CD4-positive, alpha-beta T cell treated with Interleukin-17A for 4 hours (primary cell): ENCODE results near the gene TRAPPC2L.
"Not testable (repeated sequence)": the region's sequence is repeated elsewhere in the genome, so short reads cannot be mapped to it uniquely, and the experiment has no call there.

Experiments
- DNase-seq: peaks from one replicate; pipeline ENCODE4 v3.0.0-alpha.2; 2020; ENCODE audit warnings: mixed read lengths

Gene TRAPPC2L

GRCh38 chr16:88894266-88894665 is 37.3 kb downstream of the TRAPPC2L start:
- not testable (repeated sequence) for DNase-seq

DNA sequence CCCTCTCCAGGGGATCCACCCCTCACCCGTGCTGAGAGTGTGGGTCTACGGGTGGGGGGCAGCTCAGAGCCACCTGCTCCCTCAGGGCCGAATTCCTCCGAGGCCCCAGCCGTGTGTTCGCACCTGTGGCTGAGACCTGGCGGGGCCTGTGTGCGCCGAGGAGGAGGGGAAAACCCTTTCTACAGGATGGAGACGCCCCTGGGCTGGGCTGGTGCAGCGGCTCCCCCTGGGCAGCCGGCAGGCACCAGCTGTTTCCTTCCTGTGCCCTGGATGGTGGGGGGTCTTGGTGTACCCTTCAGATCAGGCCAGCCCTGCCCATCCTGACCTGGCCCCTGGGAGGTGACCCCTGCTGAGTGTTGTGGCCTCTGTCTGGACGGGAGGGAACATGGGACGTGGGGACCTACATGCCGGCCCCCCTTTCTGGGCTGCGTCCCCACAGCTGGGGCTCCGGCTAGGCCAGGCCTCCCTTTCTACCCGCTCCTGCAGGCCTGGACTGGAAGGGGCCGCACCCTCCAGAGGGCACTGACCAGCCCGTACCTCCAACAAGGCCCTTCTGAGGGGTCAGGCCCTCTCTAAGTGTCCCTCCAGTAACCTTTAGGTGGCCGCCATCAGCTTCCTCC is 37.9 kb downstream of the TRAPPC2L start:
- DNase-seq = no peak

DNA sequence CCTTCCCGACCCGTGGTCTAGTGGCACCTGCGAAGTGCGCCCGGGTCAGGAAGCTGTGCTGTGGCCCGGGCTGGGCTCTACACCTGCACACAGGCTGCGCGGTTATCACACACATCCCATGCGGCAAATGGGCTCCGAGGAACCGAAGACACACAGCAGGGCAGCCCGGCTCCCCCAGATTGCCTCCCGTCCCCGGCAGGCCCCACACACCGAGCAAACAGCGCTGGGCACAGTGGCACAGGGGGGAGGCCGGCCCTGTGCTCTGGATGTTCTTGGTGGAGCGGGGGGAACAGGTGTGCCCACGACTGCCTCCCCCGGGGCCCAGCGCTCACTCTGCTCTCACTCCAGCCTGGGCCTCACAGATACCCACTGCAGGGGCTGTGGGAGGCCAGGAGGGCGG is 38.4 kb downstream of the TRAPPC2L start:
- no peak for DNase-seq

- DNase-seq = no peak
Measured at GRCh38 chr16:88896238-88897070, 39.5 kb downstream of the TRAPPC2L start.

DNA sequence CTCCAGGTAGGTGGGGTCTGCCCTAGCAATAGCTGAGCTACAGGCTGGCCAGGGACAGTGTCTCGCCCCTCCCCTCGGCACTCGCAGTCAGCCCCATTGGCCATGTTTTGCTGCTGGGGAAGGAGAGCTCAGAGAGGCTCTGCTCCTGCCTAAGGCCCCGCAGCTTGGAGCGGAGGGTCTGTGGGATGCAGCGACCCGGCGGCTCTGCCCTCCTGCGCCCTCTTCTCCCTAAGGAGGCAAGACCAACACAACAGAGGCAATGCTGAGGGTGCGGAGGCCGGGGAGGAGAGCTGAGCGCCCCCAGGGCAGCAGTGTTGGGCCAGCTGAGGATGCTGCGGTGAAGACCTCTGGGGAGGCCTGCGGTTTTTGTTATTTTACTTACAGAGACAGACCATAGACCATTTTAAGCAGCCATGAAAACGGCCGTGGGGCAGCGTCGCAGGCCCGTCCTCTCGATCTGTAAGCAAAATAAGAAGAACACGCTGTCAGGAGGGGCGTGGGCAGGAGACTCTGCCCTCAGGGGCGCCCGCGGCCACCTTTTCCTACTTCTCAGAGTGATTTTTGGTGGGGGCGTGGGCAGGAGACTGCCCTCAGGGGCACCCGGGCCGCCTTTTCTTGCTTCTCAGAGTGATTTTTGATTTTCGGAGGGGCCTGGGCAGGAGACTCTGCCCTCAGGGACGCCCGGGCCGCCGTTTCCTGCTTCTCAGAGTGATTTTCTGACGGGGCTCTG is 40.9 kb downstream of the TRAPPC2L start:
- no peak for DNase-seq

GRCh38 chr16:88899901-88900661 is 43.2 kb downstream of the TRAPPC2L start:
- no peak for DNase-seq

- no peak for DNase-seq
Measured at GRCh38 chr16:88900662-88901052, 43.7 kb downstream of the TRAPPC2L start.

DNA sequence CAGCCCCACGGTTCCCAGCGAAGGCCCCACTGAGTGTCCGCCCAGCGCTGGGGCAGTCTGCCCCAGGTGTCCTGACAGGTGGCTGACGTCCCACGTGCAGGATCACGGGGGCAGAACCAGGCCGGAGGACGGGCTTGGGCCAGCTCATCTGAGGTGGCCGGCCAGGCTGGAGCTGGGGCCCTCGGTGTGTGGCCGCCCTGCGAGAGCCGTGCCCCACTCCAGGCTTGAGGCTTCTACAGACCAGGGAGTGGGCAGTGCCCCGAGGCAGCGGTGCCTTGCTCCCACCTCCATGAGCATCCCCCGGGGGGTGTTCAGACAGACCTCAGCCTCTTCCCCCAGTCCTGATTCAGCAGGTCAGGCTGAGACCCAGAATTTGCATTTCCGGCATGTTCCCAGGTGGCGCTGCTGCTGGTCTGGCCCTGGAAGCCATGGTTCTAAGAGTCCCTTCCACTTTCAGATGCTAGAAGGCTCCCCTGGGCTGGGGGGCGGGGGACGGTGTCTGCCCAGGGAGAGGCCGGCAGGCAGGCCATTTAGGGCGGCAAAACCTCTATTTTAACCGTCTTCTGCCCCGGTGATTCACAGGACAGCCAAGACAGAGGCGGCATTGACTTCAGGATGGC is 44.9 kb downstream of the TRAPPC2L start:
- no peak for DNase-seq

DNA sequence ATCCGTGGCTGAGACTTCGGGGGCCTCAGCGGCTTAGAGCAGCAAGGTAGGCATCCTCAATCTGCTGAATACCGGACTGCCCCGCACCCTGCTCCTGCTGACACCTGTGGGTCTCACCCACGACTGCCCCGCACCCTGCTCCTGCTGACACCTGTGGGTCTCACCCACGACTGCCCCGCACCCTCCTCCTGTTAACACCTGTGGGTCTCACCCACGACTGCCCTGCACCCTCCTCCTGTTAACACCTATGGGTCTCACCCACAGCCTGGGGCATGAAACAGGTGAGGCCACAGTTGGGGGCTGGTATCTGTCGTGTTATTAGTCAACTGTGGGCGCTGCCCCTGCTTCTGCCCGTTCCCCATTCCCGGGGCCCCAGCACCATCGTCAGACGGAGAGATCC is 45.8 kb downstream of the TRAPPC2L start:
- no peak for DNase-seq

DNA sequence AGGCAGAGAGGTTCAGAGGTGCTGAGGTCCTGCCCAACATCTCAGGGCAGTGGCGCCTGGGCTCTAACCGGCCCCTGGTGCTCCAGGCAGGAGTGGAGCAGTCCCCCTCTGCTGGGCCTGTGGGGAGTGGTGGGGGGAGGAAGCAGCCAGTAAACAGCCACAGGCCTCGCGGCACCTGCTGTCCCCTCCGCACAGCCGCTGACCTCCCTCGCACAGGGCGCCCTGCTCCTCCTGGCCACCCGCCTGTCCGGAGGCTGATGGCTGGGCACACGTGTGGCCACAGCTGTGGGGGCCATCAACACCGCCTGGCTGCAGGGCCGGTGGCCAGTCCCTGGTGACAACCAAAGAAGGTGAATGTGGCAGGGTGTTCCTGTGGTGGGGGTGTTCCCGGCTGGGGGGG is 46.3 kb downstream of the TRAPPC2L start:
- no peak for DNase-seq

GRCh38 chr16:88904676-88905365 is 47.9 kb downstream of the TRAPPC2L start:
- DNase-seq = no peak

GRCh38 chr16:88905563-88905962 is 48.6 kb downstream of the TRAPPC2L start:
- DNase-seq = no peak

GRCh38 chr16:88906020-88906419 is 49.1 kb downstream of the TRAPPC2L start:
- DNase-seq = no peak

DNA sequence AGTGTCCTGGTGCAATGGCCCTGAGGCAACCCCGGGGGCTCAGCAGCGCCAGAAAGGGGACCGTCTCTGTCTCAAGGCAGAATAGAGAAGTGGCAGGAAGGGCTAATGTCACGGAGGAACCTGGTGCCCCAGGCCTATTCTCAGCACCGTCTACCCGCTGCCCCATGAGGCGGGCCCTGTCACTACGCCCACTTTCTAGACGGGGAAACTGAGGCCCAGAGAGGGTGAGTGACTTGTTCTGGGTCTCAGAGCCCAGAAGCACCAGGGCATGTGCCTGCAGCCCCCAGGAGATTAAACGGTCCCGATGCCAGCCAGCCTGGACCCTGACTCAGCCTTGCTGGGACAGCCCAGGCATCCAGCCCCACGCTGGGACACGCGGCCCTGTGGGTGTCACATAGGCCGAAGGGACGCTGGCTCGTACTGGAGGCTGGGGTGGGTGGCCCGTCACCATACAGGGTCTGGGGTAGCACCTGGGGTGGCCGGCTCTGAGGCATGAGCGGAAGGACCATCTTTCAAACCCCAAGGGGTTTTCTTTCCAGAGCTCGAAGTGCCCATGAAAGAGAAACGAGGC is 49.7 kb downstream of the TRAPPC2L start:
- DNase-seq = no peak

- DNase-seq = no peak
Measured at GRCh38 chr16:88907768-88908167, 50.8 kb downstream of the TRAPPC2L start.

- no peak for DNase-seq
Measured at GRCh38 chr16:88908307-88908706, 51.4 kb downstream of the TRAPPC2L start.

GRCh38 chr16:88909431-88910210 is 52.7 kb downstream of the TRAPPC2L start:
- no peak for DNase-seq

DNA sequence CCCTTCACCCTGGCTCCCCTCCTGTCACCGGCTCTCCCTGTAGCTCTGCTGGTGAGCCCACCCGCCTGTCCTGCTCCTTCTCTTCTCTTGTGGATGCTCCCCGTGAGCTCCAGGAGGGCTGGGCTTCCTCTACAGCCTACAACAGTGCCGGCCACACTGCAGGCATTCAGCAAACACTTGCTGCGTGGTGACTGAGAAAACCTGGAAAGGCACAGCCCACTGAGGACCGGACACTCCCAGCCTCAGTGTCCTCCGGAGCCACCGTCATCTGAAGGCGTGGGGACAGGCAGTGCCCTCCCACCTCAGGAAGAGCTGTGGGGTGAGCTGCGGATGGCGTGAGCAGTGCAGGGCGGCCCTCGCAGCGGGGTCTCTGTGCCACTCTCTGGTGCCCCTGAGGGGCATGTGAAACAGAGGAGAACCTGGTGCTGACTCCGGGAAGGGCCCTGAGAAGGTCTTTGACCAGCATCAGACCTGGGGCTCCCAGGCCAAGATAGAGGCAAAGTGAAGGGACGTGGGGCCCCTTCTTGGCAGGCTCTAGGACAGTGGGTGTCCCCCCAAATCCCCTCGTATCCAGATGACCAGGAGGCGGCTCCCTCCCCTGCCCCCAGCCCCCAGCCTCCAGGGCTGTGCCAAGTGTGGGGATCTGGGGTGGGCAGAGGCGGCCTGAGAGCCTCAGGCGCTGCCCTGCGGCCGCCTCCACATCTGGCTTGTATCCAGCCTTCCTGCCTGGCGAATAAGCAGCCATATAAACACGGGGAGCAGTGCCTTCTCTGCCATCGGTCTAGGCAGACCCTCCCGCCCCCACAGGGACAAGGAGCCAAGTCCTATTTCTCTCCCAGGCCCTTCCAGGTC is 53.6 kb downstream of the TRAPPC2L start:
- no peak for DNase-seq

DNA sequence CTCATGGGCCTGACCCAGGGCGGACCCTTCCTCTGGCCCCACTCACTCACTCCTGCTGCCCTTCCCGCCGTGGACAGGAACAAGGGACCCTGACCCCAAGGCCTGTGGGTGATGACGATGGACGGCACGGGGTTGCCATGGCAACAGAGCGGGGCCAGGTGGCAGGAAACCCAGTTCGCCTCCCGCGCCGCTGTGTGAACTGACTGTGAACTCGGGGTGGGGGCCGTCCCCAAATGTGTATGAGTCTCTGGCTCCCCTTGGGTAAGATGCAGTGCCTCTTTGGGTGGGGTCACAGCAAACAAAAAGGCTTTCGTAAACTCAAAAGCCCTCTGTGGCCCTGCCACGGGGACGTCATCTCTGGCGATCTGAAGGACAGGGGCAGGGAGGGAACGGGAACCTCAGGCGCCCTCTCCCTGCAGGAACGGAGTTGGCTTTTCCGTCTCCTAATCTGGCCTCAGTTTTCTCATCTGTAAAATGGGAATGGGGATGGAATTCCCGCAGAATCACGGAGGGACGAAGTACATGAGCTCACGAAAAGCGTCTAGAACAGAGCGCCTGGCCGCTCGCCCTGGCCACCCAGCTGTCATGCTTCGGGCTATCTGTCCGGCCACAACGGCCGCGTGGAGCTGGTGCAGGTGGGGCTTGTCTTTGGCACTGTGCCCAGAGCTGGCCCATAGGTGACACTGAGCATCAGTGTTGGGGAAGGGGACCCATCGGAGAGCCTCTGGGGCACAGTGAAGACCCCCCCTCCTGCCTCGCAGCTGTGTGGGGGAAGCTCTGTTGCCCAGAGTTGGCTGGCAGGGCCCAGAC is 54.4 kb downstream of the TRAPPC2L start:
- DNase-seq = no peak
